ENCODE measurements around the gene ATP11B.

Gene ATP11B

DNA sequence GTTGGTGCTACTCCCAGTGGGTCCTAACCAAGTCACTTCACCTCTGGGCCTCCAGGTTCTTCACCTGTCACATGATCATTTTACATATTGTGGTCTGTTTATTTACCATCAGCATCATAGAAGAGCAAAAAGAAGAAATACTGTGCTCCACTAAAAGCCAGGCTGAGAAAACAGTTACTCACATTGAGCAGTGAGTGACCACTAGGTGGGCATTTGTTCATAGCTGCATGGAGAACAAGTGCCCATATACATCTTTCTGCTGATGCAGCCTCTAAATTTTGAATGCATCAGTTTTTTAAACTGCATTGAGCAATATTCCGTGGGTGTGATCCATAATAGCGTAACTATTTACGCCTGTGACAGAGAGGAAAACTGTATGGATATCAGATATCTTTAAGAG is 110.9 kb downstream of the ATP11B start:
- H3K4me3 ChIP-seq (ENCODE audit: severe bottlenecking), result no peak overlapping the region
- no peaks in the 10 kb centered on the region for H3K9me3 ChIP-seq (ENCODE audit: severe bottlenecking)
- DNase-seq (ENCODE audit: low spot score), result no peak
- no peak for ATAC-seq (ENCODE audit: low read depth)
- peaks cover 42% of the 10 kb centered on the region for H3K36me3 ChIP-seq (ENCODE audit: low read depth)
- no peaks in the 10 kb centered on the region for H3K4me1 ChIP-seq (ENCODE audit: insufficient read depth, poor library complexity, severe bottlenecking)
- no peak overlapping the region for H3K27ac ChIP-seq (ENCODE audit: poor library complexity, severe bottlenecking)
- TF ChIP-seq, protein P1, sequence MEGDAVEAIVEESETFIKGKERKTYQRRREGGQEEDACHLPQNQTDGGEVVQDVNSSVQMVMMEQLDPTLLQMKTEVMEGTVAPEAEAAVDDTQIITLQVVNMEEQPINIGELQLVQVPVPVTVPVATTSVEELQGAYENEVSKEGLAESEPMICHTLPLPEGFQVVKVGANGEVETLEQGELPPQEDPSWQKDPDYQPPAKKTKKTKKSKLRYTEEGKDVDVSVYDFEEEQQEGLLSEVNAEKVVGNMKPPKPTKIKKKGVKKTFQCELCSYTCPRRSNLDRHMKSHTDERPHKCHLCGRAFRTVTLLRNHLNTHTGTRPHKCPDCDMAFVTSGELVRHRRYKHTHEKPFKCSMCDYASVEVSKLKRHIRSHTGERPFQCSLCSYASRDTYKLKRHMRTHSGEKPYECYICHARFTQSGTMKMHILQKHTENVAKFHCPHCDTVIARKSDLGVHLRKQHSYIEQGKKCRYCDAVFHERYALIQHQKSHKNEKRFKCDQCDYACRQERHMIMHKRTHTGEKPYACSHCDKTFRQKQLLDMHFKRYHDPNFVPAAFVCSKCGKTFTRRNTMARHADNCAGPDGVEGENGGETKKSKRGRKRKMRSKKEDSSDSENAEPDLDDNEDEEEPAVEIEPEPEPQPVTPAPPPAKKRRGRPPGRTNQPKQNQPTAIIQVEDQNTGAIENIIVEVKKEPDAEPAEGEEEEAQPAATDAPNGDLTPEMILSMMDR (IDR thresholded peaks at IDR 0.05; ENCODE audit: poor library complexity, severe bottlenecking), result no peak
- no peaks in the 10 kb centered on the region for H3K27me3 ChIP-seq (ENCODE audit: insufficient read depth, poor library complexity, severe bottlenecking)

DNA sequence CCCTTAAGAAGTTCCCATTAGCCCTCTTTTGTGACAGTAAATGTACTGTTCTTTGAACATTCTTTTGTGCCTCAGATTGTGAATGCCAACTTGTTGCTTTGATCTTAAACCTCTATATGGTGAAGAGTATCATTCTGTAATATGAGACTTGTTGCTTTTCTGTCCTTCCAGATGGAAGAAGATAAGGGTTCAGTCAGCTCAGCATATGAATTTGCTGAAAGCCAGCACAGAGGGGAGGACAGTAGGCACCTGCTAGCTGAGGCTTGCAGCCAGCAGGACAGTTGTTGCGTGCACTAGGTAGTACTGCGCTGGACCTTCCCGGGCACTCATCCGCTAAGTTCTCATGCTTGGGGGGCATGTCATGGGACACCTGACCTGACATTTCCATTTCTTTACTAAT is 112.3 kb downstream of the ATP11B start:
- Histone ChIP-seq H3K27me3 (ENCODE audit: insufficient read depth, poor library complexity, severe bottlenecking) (no peaks in the 10 kb centered on the region), H3K4me1 (ENCODE audit: insufficient read depth, poor library complexity, severe bottlenecking) (peaks cover 4% of the 10 kb centered on the region), H3K36me3 (ENCODE audit: low read depth) (peaks cover 33% of the 10 kb centered on the region), H3K9me3 (ENCODE audit: severe bottlenecking) (no peaks in the 10 kb centered on the region), H3K4me3 (ENCODE audit: severe bottlenecking) (no peak overlapping the region), H3K27ac (ENCODE audit: poor library complexity, severe bottlenecking) (no peak overlapping the region)
- TF ChIP-seq, protein P1 (IDR thresholded peaks at IDR 0.05; ENCODE audit: poor library complexity, severe bottlenecking), result no peak
- no peak for DNase-seq (ENCODE audit: low spot score)
- ATAC-seq (ENCODE audit: low read depth), result no peak

DNA sequence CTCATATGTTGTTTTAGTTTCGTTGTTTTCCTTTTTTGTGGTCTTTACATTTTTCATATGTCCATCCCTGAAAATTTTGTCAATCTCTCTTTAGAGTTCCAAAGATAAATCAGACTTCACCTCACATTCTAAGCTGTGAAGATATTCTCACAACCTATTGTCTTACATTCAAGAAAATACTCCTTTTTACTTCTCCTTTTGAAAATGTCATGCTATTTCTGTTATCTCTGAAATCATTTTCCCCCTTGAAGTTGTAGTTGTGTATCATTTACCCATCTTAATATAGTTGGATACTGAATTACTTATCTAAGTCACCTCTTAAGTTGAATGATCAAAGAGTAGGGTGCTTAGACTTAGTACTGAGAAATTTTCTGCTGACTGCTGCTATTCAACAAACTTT is 112.7 kb downstream of the ATP11B start:
- Histone ChIP-seq H3K4me3 (ENCODE audit: severe bottlenecking) (no peak overlapping the region), H3K27me3 (ENCODE audit: insufficient read depth, poor library complexity, severe bottlenecking) (no peaks in the 10 kb centered on the region), H3K36me3 (ENCODE audit: low read depth) (peaks cover 33% of the 10 kb centered on the region), H3K4me1 (ENCODE audit: insufficient read depth, poor library complexity, severe bottlenecking) (peaks cover 4% of the 10 kb centered on the region), H3K9me3 (ENCODE audit: severe bottlenecking) (no peaks in the 10 kb centered on the region), H3K27ac (ENCODE audit: poor library complexity, severe bottlenecking) (no peak overlapping the region)
- TF ChIP-seq, protein P1 (IDR thresholded peaks at IDR 0.05; ENCODE audit: poor library complexity, severe bottlenecking), result no peak
- ATAC-seq (ENCODE audit: low read depth) (no peak), DNase-seq (ENCODE audit: low spot score) (no peak)

DNA sequence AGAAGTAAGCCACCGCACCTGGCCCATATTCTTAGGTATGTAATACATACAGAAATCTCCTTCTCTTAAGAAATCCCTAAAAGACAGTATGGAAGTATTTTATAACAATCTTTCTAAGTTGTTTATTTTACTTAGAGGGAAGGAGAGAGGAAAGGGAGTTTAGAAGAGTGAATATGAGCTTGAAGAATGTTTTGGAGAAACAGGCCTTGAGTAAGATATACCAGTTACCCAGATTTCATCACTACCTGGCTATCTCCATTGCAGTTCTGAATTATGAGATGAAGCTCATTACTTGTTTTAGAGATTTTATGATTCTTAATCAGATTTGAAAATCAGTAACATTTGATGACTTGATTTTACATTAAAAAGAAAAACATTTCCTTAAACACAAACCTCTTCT is 115.2 kb downstream of the ATP11B start:
- no peaks in the 10 kb centered on the region for H3K9me3 ChIP-seq (ENCODE audit: severe bottlenecking)
- no peak overlapping the region for H3K27ac ChIP-seq (ENCODE audit: poor library complexity, severe bottlenecking)
- DNase-seq (ENCODE audit: low spot score) (no peak), ATAC-seq (ENCODE audit: low read depth) (no peak)
- no peak overlapping the region for H3K4me3 ChIP-seq (ENCODE audit: severe bottlenecking)
- peaks cover 24% of the 10 kb centered on the region for H3K36me3 ChIP-seq (ENCODE audit: low read depth)
- TF ChIP-seq, protein P1 (IDR thresholded peaks at IDR 0.05; ENCODE audit: poor library complexity, severe bottlenecking), result no peak
- no peaks in the 10 kb centered on the region for H3K27me3 ChIP-seq (ENCODE audit: insufficient read depth, poor library complexity, severe bottlenecking)
- peaks cover 12% of the 10 kb centered on the region for H3K4me1 ChIP-seq (ENCODE audit: insufficient read depth, poor library complexity, severe bottlenecking)

DNA sequence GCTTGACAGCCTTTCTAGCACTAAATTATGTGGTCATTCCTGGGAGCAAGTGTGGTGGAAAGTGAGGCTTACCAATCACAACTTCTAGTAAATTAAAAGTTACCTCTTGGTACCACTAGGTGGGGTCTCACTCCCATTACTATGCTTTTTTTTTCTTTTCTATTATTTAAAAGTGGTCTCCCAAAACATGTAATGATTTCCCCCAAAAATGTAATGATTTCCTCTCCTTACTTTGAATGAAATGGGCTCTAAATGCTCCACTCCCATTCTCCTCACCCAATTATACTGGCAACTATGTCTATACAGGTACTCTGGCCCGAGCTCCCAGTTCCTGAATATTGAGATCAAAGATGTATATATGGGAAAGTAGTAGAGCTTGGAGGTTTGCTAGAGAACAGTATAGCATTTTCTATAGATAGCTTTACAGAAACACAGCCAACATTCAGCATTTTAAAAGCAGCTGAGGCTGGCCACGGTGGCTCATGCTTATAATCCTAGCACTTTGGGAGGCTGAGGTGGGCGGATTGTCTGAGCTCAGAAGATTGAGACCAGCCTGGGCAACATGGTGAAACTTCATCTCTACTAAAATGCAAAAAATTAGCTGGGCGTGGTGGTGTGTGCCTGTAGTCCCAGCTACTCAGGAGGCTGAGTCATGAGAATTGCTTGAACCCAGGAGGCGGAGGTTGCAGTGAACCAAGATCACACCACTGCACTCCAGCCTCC is 116.2 kb downstream of the ATP11B start:
- no peak for ATAC-seq (ENCODE audit: low read depth)
- no peak overlapping the region for H3K27ac ChIP-seq (ENCODE audit: poor library complexity, severe bottlenecking)
- H3K4me3 ChIP-seq (ENCODE audit: severe bottlenecking), result no peak overlapping the region
- DNase-seq (ENCODE audit: low spot score), result no peak
- H3K36me3 ChIP-seq (ENCODE audit: low read depth), result peaks cover 26% of the 10 kb centered on the region
- peaks cover 12% of the 10 kb centered on the region for H3K4me1 ChIP-seq (ENCODE audit: insufficient read depth, poor library complexity, severe bottlenecking)
- no peaks in the 10 kb centered on the region for H3K27me3 ChIP-seq (ENCODE audit: insufficient read depth, poor library complexity, severe bottlenecking)
- TF ChIP-seq, protein P1 (IDR thresholded peaks at IDR 0.05; ENCODE audit: poor library complexity, severe bottlenecking), result peak; percentile 69
- H3K9me3 ChIP-seq (ENCODE audit: severe bottlenecking), result no peaks in the 10 kb centered on the region

Measured in RWPE2 (cell line).